ENCODE measurements around the gene LRP2BP. TPM values are rescaled to one million over a fixed set of nuclear protein-coding genes. Genes with fewer than 3 reads are reported as not detected.

The LRP2BP gene
- total RNA-seq, 2 experiments from 2014 or later: 0.60 to 1.4 TPM

GRCh38 chr4:185384930-185385331 lies 10.8 kb downstream of the LRP2BP start:
- no peaks in the 10 kb centered on the region for H4K20me1 ChIP-seq (ENCODE audit: insufficient read depth, low read length)
- H3K4me3 ChIP-seq (ENCODE audit: low read depth, low read length, poor library complexity, severe bottlenecking): no peak overlapping the region
- intact Hi-C loops (cut with micrococcal nuclease; ENCODE audit: unreplicated experiment): no loop called here
- no peak for TF ChIP-seq EZH2phosphoT487 (IDR thresholded peaks at IDR 0.05; ENCODE audit: borderline replicate concordance, low read depth, low read length)
- no peak for TF ChIP-seq CTCF (conservative IDR thresholded peaks at IDR 0.05; ENCODE audit: low read length)
- H3K79me2 ChIP-seq (ENCODE audit: insufficient read depth, low read depth, low read length): no peaks in the 10 kb centered on the region
- no peak overlapping the region for H2AFZ ChIP-seq (ENCODE audit: low read length)
- POLR2A ChIA-PET: interaction anchor here (1.7 kb wide), 1 partner anchor 13 kb away, joined by 5 read pairs; no protein-coding TSS in a partner anchor
- BruUV-seq (replicated peaks): no TSS peak
- CTCF ChIA-PET (ENCODE audit: unreplicated experiment): interaction anchor here (0.6 kb wide), 1 partner anchor 8 kb away, joined by 4 read pairs; no protein-coding TSS in a partner anchor
- no peaks in the 10 kb centered on the region for H3K4me1 ChIP-seq (ENCODE audit: insufficient read depth, low read length, poor library complexity, severe bottlenecking)
- no peaks in the 10 kb centered on the region; the same call in 1 of the 2 replicates for H3K36me3 ChIP-seq (ENCODE audit: insufficient read depth, low read length)
- H3K4me2 ChIP-seq (ENCODE audit: low read length): no peak overlapping the region
- H3K27ac ChIP-seq (ENCODE audit: low read depth, low read length, poor library complexity, severe bottlenecking): no peak overlapping the region
- H3K9me3 ChIP-seq (ENCODE audit: low read length): peaks cover 19% of the 10 kb centered on the region
- DNase-seq (ENCODE audit: low spot score): no peak
- H3K9me2 ChIP-seq (ENCODE audit: insufficient read depth, low read length): no peaks in the 10 kb centered on the region

- POLR2A ChIA-PET: interaction anchor here (0.5 to 1.7 kb wide), 2 partner anchors 12 to 21 kb away, joined by 5 read pairs; no protein-coding TSS in a partner anchor
Measured at GRCh38 chr4:185384061-185384460, 11.7 kb downstream of the LRP2BP start.

More at GRCh38 chr4:185384061-185384460, 11.7 kb downstream of the LRP2BP start:
- no peak overlapping the region for H3K4me2 ChIP-seq (ENCODE audit: low read length)
- no peaks in the 10 kb centered on the region for H4K20me1 ChIP-seq (ENCODE audit: insufficient read depth, low read length)
- H3K79me2 ChIP-seq (ENCODE audit: insufficient read depth, low read depth, low read length): no peaks in the 10 kb centered on the region
- H3K4me1 ChIP-seq (ENCODE audit: insufficient read depth, low read length, poor library complexity, severe bottlenecking): no peaks in the 10 kb centered on the region
- H3K27ac ChIP-seq (ENCODE audit: low read depth, low read length, poor library complexity, severe bottlenecking): no peak overlapping the region
- H2AFZ ChIP-seq (ENCODE audit: low read length): no peak overlapping the region
- DNase-seq (ENCODE audit: low spot score): no peak
- TF ChIP-seq CTCF (conservative IDR thresholded peaks at IDR 0.05; ENCODE audit: low read length): no peak
- TF ChIP-seq EZH2phosphoT487 (IDR thresholded peaks at IDR 0.05; ENCODE audit: borderline replicate concordance, low read depth, low read length): no peak
- CTCF ChIA-PET (ENCODE audit: unreplicated experiment): no interaction called here
- no TSS peak for BruUV-seq (replicated peaks)
- no peaks in the 10 kb centered on the region; the same call in 1 of the 2 replicates for H3K36me3 ChIP-seq (ENCODE audit: insufficient read depth, low read length)
- H3K4me3 ChIP-seq (ENCODE audit: low read depth, low read length, poor library complexity, severe bottlenecking): no peak overlapping the region
- H3K9me2 ChIP-seq (ENCODE audit: insufficient read depth, low read length): no peaks in the 10 kb centered on the region
- H3K9me3 ChIP-seq (ENCODE audit: low read length): peaks cover 19% of the 10 kb centered on the region
- intact Hi-C loops (cut with micrococcal nuclease; ENCODE audit: unreplicated experiment): no loop called here

Measured in OCI-LY7 (cell line).